Renal cortical epithelial cell (primary cell): ENCODE data around the gene ZNF30. TPM values are rescaled to one million over a fixed set of nuclear protein-coding genes. Genes with fewer than 3 reads are reported as not detected.
"Not testable (repeated sequence)": the region's sequence is repeated elsewhere in the genome, so short reads cannot be mapped to it uniquely, and the experiment has no call there.

Experiments used
- DNase-seq: peaks from one replicate; pipeline ENCODE4 v3.0.0-alpha.2; 2011; ENCODE audit warnings: low read depth
- total RNA-seq: library from RNA; depleted of rRNA; stranded (reverse); fragments of >200 nt; gene quantifications from 2 replicates; pipeline ENCODE4 v1.2.3, GENCODE V29; 2014

Gene ZNF30
- total RNA-seq, 1 donor from 2014 or later, result 4.7 TPM

- DNase-seq, result no peak
These were observed 58.7 kb downstream of the ZNF30 start for GRCh38 chr19:34985249-34986022.

GRCh38 chr19:34988119-34988518 lies 61.4 kb downstream of the ZNF30 start:
- no peak for DNase-seq

GRCh38 chr19:34989298-34989697 lies 62.6 kb downstream of the ZNF30 start:
- no peak for DNase-seq

GRCh38 chr19:34990578-34991192 lies 64.0 kb downstream of the ZNF30 start:
- DNase-seq, result no peak

- DNase-seq, result no peak
These were observed 65.0 kb downstream of the ZNF30 start for GRCh38 chr19:34991542-34992333.

- not testable (repeated sequence) for DNase-seq
These were observed 65.9 kb downstream of the ZNF30 start for GRCh38 chr19:34992582-34992981.

- DNase-seq, result no peak
These were observed 67.6 kb downstream of the ZNF30 start for GRCh38 chr19:34994286-34994642.

Other genes starting within 250 kb of the ZNF30 start
- 0.15 TPM in 1 of 2 replicates, not detected in the other for gene SCGB2B2, start 249.7 kb upstream of the ZNF30 start, total RNA-seq
- 7.5 and 32.8 TPM in 2 replicates for gene ZNF302, start 249.2 kb upstream of the ZNF30 start, total RNA-seq
- 14.4 and 20.7 TPM in 2 replicates for gene ZNF181, start 192.7 kb upstream of the ZNF30 start, total RNA-seq
- 3.8 and 7.2 TPM in 2 replicates for gene ZNF599, start 153.7 kb upstream of the ZNF30 start, total RNA-seq
- gene ZNF792, start 37.3 kb downstream of the ZNF30 start, total RNA-seq, result 9.2 and 12.8 TPM in 2 replicates
- 9.9 and 31.7 TPM in 2 replicates for gene GRAMD1A, start 73.4 kb downstream of the ZNF30 start, total RNA-seq
- 0.52 and 2.7 TPM in 2 replicates for gene SCN1B, start 103.6 kb downstream of the ZNF30 start, total RNA-seq
- 1.2 and 4.2 TPM in 2 replicates for gene HPN, start 114.8 kb downstream of the ZNF30 start, total RNA-seq
- not detected in 2 replicates for gene FXYD3, start 188.9 kb downstream of the ZNF30 start, total RNA-seq
- not detected in 2 replicates for gene LGI4, start 208.2 kb downstream of the ZNF30 start, total RNA-seq
- gene FXYD1, start 211.9 kb downstream of the ZNF30 start, total RNA-seq, result not detected in 2 replicates
- gene FXYD7, start 216.4 kb downstream of the ZNF30 start, total RNA-seq, result not detected in 2 replicates
- 7.2 and 10.1 TPM in 2 replicates for gene FXYD5, start 227.8 kb downstream of the ZNF30 start, total RNA-seq